H1 (cell line): ENCODE measurements around the gene AHNAK2. TPM values are rescaled to one million over a fixed set of nuclear protein-coding genes. Genes with fewer than 3 reads are reported as not detected.

Experiments
- CTCF ChIA-PET: fragments of 300-600 bp; sonication (Branson Sonifier 250); formaldehyde crosslinking; loops from one replicate; lab custom pipeline; 2021; ENCODE audit not compliant: partially characterized antibody; lab: Charles Lee
- POLR2A ChIA-PET: fragments of 300-600 bp; sonication (Branson Sonifier 250); formaldehyde crosslinking; loops from one replicate; lab custom pipeline; 2021; ENCODE audit warnings: inconsistent platforms; ENCODE audit not compliant: partially characterized antibody; lab: Charles Lee
- DNase-seq, 2 experiments: peaks; one replicate each; pipeline versions ENCODE4 v3.0.0 to v3.0.0-alpha.2; 2010 to 2022; ENCODE audit warnings: low spot score in 2 of 2, low read depth in 1 of 2, mixed read lengths in 1 of 2
- FAIRE-seq: peaks from 2 replicates; lab custom pipeline; 2011; peaks lifted over from hg19 to GRCh38; lab: Jason Lieb, UNC
- H2AFZ ChIP-seq: 2 replicates; pipeline ENCODE4 v1.8.1; 2012; ENCODE audit warnings: low read length, inconsistent platforms
- H2AK5ac ChIP-seq: 2 replicates; pipeline ENCODE4 v1.6.1; 2013; ENCODE audit warnings: low read depth, low read length
- H2BK120ac ChIP-seq: replicated peaks from 2 replicates; pipeline ENCODE3; 2013; ENCODE audit warnings: low read depth, low read length, inconsistent platforms
- H2BK12ac ChIP-seq: 2 replicates; pipeline ENCODE4 v1.6.1; 2013; ENCODE audit warnings: low read depth, low read length
- H2BK15ac ChIP-seq: 2 replicates; pipeline ENCODE4 v1.6.1; 2013; ENCODE audit warnings: low read length
- H2BK20ac ChIP-seq: 2 replicates; pipeline ENCODE4 v1.6.1; 2013; ENCODE audit warnings: low read length
- H2BK5ac ChIP-seq: 2 replicates; pipeline ENCODE4 v1.6.1; 2013; ENCODE audit warnings: low read depth, low read length
- H3K14ac ChIP-seq: 2 replicates; pipeline ENCODE4 v1.6.1; 2013; ENCODE audit warnings: inconsistent platforms; ENCODE audit not compliant: insufficient read length
- H3K18ac ChIP-seq: 2 replicates; pipeline ENCODE4 v1.6.1; 2013; ENCODE audit warnings: low read length; ENCODE audit errors: extremely low read depth
- H3K23ac ChIP-seq: 2 replicates; pipeline ENCODE4 v1.6.1; 2013; ENCODE audit warnings: inconsistent platforms; ENCODE audit not compliant: insufficient read length
- H3K23me2 ChIP-seq: 2 replicates; pipeline ENCODE4 v1.6.1; 2013; ENCODE audit warnings: low read depth, low read length
- H3K27ac ChIP-seq: 2 replicates; pipeline ENCODE4 v1.6.1; 2011; ENCODE audit warnings: low read depth, low read length, inconsistent platforms
- H3K27me3 ChIP-seq, 4 experiments: replicated peaks in 1 of 4; 1 replicate in 1 of 4; 2 replicates in 3 of 4; pipeline versions ENCODE4 v1.6.1 to v1.8.1; 2011 to 2013; ENCODE audit warnings: low read length in 3 of 4, mild to moderate bottlenecking in 3 of 4, inconsistent platforms in 2 of 4, mixed read lengths in 2 of 4, moderate library complexity in 1 of 4; ENCODE audit not compliant: control insufficient read depth in 3 of 4, insufficient read depth in 3 of 4; ENCODE audit errors: extremely low read depth in 1 of 4
- H3K36me3 ChIP-seq, 4 experiments: 2 replicates each; pipeline versions ENCODE4 v1.6.1 to v1.8.1; 2011 to 2013; ENCODE audit warnings: mild to moderate bottlenecking in 4 of 4, low read length in 3 of 4, moderate library complexity in 2 of 4, control low read depth in 1 of 4, inconsistent platforms in 1 of 4; ENCODE audit not compliant: insufficient read depth in 4 of 4, control insufficient read depth in 2 of 4
- H3K4ac ChIP-seq: replicated peaks from 2 replicates; pipeline ENCODE3; 2013; ENCODE audit warnings: low read length, low read depth, mixed read lengths, inconsistent platforms; ENCODE audit not compliant: insufficient read length
- H3K4me1 ChIP-seq, 4 experiments: replicated peaks in 1 of 4; 1 replicate in 1 of 4; 2 replicates in 3 of 4; pipeline versions ENCODE4 v1.6.1 to v1.8.1; 2011 to 2013; ENCODE audit warnings: low read length in 3 of 4, inconsistent platforms in 2 of 4, mixed read lengths in 1 of 4; ENCODE audit not compliant: insufficient read depth in 4 of 4, control insufficient read depth in 3 of 4
- H3K4me2 ChIP-seq, 2 experiments: 2 replicates each; pipeline versions ENCODE4 v1.6.1 to v1.8.1; 2011 to 2013; ENCODE audit warnings: low read depth in 2 of 2, low read length in 2 of 2, control low read depth in 1 of 2, inconsistent platforms in 1 of 2, mild to moderate bottlenecking in 1 of 2; ENCODE audit not compliant: insufficient read depth in 1 of 2
- H3K4me3 ChIP-seq, 4 experiments: fragments of 200-600, 300-600 bp in 1 of 4; sonication (generic), shearing (Covaris generic), sonication (Bioruptor Twin) in 1 of 4; 2 replicates each; pipeline versions ENCODE4 v1.5.1 to v1.8.1; 2011 to 2016; ENCODE audit warnings: low read length in 4 of 4, low read depth in 3 of 4, control low read depth in 2 of 4, inconsistent platforms in 2 of 4, mild to moderate bottlenecking in 2 of 4, mixed read lengths in 1 of 4, moderate library complexity in 1 of 4; ENCODE audit not compliant: insufficient read depth in 2 of 4; ENCODE audit errors: extremely low read depth in 1 of 4
- H3K56ac ChIP-seq: replicated peaks from 2 replicates; pipeline ENCODE3; 2013; ENCODE audit warnings: low read depth, mild to moderate bottlenecking, mixed read lengths, low read length, inconsistent platforms; ENCODE audit not compliant: insufficient read length
- H3K79me1 ChIP-seq: 2 replicates; pipeline ENCODE4 v1.6.1; 2013; ENCODE audit warnings: low read depth, low read length, control low read depth
- H3K79me2 ChIP-seq, 2 experiments: 2 replicates each; pipeline versions ENCODE4 v1.6.1 to v1.8.1; 2012 to 2013; ENCODE audit warnings: low read length in 2 of 2, mild to moderate bottlenecking in 2 of 2, inconsistent platforms in 1 of 2; ENCODE audit not compliant: insufficient read depth in 2 of 2, control insufficient read depth in 1 of 2
- H3K9ac ChIP-seq, 4 experiments: replicated peaks in 1 of 4; 1 replicate in 1 of 4; 2 replicates in 3 of 4; pipeline versions ENCODE4 v1.6.1 to v1.8.1; 2011 to 2013; ENCODE audit warnings: low read depth in 3 of 4, low read length in 3 of 4, control low read depth in 2 of 4, mild to moderate bottlenecking in 2 of 4, moderate library complexity in 2 of 4, inconsistent platforms in 1 of 4; ENCODE audit errors: extremely low read depth in 1 of 4
- H3K9me3 ChIP-seq, 2 experiments: 2 replicates each; pipeline versions ENCODE4 v1.6.1 to v1.8.1; 2012 to 2013; ENCODE audit warnings: mild to moderate bottlenecking in 2 of 2, moderate library complexity in 2 of 2, control low read depth in 1 of 2, inconsistent platforms in 1 of 2, low read depth in 1 of 2, low read length in 1 of 2, mixed read lengths in 1 of 2; ENCODE audit not compliant: insufficient read depth in 2 of 2
- H4K20me1 ChIP-seq, 2 experiments: replicated peaks in 1 of 2; 2 replicates each; pipeline versions ENCODE3 to v1.8.1; 2011 to 2013; ENCODE audit warnings: inconsistent platforms in 2 of 2, low read length in 2 of 2, mild to moderate bottlenecking in 1 of 2; ENCODE audit not compliant: insufficient read depth in 2 of 2, control insufficient read depth in 1 of 2
- H4K5ac ChIP-seq: 2 replicates; pipeline ENCODE4 v1.6.1; 2013; ENCODE audit warnings: low read length, low read depth, mixed read lengths, inconsistent platforms; ENCODE audit not compliant: insufficient read length
- H4K8ac ChIP-seq: 2 replicates; pipeline ENCODE4 v1.8.0; 2013; ENCODE audit warnings: mild to moderate bottlenecking, moderate library complexity, low read length, inconsistent platforms; ENCODE audit not compliant: insufficient read depth; ENCODE audit errors: extremely low read depth
- H4K91ac ChIP-seq: replicated peaks from 2 replicates; pipeline ENCODE3; 2013; ENCODE audit warnings: low read length, mixed read lengths, inconsistent platforms; ENCODE audit not compliant: insufficient read length
- ASH2L ChIP-seq: fragments of 200-600, 300-600 bp; sonication (generic); IDR thresholded peaks from one replicate; pipeline ENCODE4 v1.7.1; 2017; ENCODE audit warnings: low read length
- BACH1 ChIP-seq: IDR thresholded peaks from 2 replicates; pipeline ENCODE4 v1.6.1; 2012; ENCODE audit warnings: low read length, improper control_type of control experiment
- BCL11A ChIP-seq, 2 experiments: IDR thresholded peaks; one replicate each; pipeline ENCODE4 v1.6.1; 2011; ENCODE audit warnings: low read depth in 2 of 2, low read length in 2 of 2, mild to moderate bottlenecking in 2 of 2
- CHD1 ChIP-seq: IDR thresholded peaks from 2 replicates; pipeline ENCODE4 v1.6.1; 2012; ENCODE audit warnings: low read depth, low read length, improper control_type of control experiment
- CHD2 ChIP-seq: IDR thresholded peaks from 2 replicates; pipeline ENCODE4 v1.6.1; 2012; ENCODE audit warnings: low read length, improper control_type of control experiment
- KDM4A ChIP-seq: IDR thresholded peaks from one replicate; pipeline ENCODE4 v1.7.1; 2012; ENCODE audit warnings: low read depth, mild to moderate bottlenecking, moderate library complexity, low read length, inconsistent platforms; ENCODE audit not compliant: severe bottlenecking
- KDM5A ChIP-seq: fragments of 200-600 bp; IDR thresholded peaks from 2 replicates; pipeline ENCODE4 v1.7.1; 2012; ENCODE audit warnings: mild to moderate bottlenecking, low read length, inconsistent platforms, mixed read lengths
- MAFK ChIP-seq: IDR thresholded peaks from 2 replicates; pipeline ENCODE4 v1.6.1; 2012; ENCODE audit warnings: low read depth, mild to moderate bottlenecking, improper control_type of control experiment, low read length
- RAD21 ChIP-seq, 2 experiments: IDR thresholded peaks in 1 of 2; conservative IDR thresholded peaks in 1 of 2; 2 replicates each; pipeline ENCODE4 v1.6.1; 2011; ENCODE audit warnings: low read depth in 2 of 2, low read length in 2 of 2, improper control_type of control experiment in 1 of 2, inconsistent platforms in 1 of 2, mild to moderate bottlenecking in 1 of 2, moderate library complexity in 1 of 2
- RBBP5 ChIP-seq: IDR thresholded peaks from 2 replicates; pipeline ENCODE4 v1.7.1; 2012; ENCODE audit warnings: low read depth, mild to moderate bottlenecking, inconsistent platforms, low read length, moderate library complexity, borderline replicate concordance
- SIRT6 ChIP-seq: IDR thresholded peaks from one replicate; pipeline ENCODE4 v1.7.1; 2012; ENCODE audit warnings: low read length, inconsistent platforms
- SRF ChIP-seq: IDR thresholded peaks from 2 replicates; pipeline ENCODE4 v1.6.1; 2011; ENCODE audit warnings: mild to moderate bottlenecking, low read depth, low read length, moderate library complexity
- YY1 ChIP-seq: IDR thresholded peaks from 2 replicates; pipeline ENCODE4 v1.6.1; 2011; ENCODE audit warnings: low read depth, mild to moderate bottlenecking, low read length
- WGBS, 2 experiments: shearing (Covaris generic) in 1 of 2; methylation state at CpG; one replicate each; pipeline versions ENCODE4 v1.1.6 to v1.1.7; 2013 to 2015; ENCODE audit warnings: low lambda C conversion rate in 2 of 2, mixed read lengths in 2 of 2, inconsistent platforms in 1 of 2, low coverage in 1 of 2, missing lambda C conversion rate in 1 of 2; ENCODE audit not compliant: insufficient replicate concordance in 2 of 2, insufficient coverage in 1 of 2, insufficient read length in 1 of 2; ENCODE audit errors: extremely low coverage in 1 of 2, missing lambda C conversion rate in 1 of 2; 5-methylcytosine and 5-hydroxymethylcytosine counted together
- polyA plus RNA-seq, 7 experiments: library from polyadenylated mRNA; depleted of rRNA in 3 of 7; stranded (reverse) in 5 of 7; unstranded in 2 of 7; fragments of >200 nt in 5 of 7; fragments of 200-250 nt in 2 of 7; gene quantifications; 1 replicate in 5 of 7; 2 replicates in 1 of 7; 4 replicates in 1 of 7; pipeline versions ENCODE4 v1.2.1 to v1.2.3, GENCODE V29; 2011 to 2013; ENCODE audit warnings: missing spikeins in 2 of 7, mixed read lengths in 2 of 7
- total RNA-seq: library from RNA; stranded (reverse); fragmentation: NEBNext Ultra II Directional; extraction: Animal tissue kit (Norgen Biotek cat#: 25700); gene quantifications from 2 replicates; pipeline ENCODE4 v1.2.1, GENCODE V29; 2021
- TF ChIP-seq, protein P1 (sequence below): IDR thresholded peaks from 2 replicates; pipeline ENCODE4 v1.6.1; 2011; ENCODE audit warnings: low read length, improper control_type of control experiment

AHNAK2 gene
- total and polyA plus RNA-seq, 2 of the 8 experiments (the other 6 are each of a cell fraction or from before 2014, with no cell fraction given), result 0.95 to 2.0 TPM

DNA sequence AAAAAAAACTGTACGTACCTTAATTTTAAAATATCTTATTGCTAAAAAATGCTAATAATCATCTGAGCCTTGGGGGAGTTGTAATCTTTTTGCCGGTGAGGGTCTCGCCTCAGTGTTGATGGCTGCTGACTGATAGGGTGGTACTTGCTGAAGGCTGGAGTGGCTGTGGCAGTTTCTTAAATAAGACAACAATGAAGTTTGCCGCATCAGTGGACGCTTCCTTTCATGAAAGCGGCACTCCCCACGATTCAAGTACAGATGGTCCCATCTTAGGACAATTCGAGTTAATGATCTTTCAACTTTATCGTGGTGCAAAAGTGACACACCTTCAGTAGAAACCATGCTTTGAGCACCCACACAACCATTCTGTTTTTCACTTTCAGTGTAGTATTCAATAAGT, 61.1 kb downstream of the AHNAK2 start:
- no peak overlapping the region for H3K18ac ChIP-seq
- H3K27ac ChIP-seq, result no peak overlapping the region
- no peak overlapping the region for H4K5ac ChIP-seq
- WGBS, 2 experiments, result 90% methylated on average over 9 of the region's 9 CpGs; no CpG with 5 or more reads in 1 of the 2 experiments
- DNase-seq (no peak), FAIRE-seq (no peak)
- H3K36me3 ChIP-seq, result no peaks in the 10 kb centered on the region
- no peaks in the 10 kb centered on the region for H3K4me1 ChIP-seq
- H2BK20ac ChIP-seq, result no peak overlapping the region
- H3K14ac ChIP-seq, result no peak overlapping the region
- ChIA-PET CTCF (interaction anchor here (0.8 to 1.4 kb wide), 4 partner anchors 19 to 147 kb away, joined by 3 to 5 read pairs (median 3); no protein-coding TSS in a partner anchor), POLR2A (interaction anchor here (1.0 to 2.3 kb wide), 2 partner anchors 10 to 22 kb away, joined by 3 to 6 read pairs; no protein-coding TSS in a partner anchor)
- H3K27me3 ChIP-seq, result no peaks in the 10 kb centered on the region
- no peak overlapping the region for H3K9ac ChIP-seq
- no peak overlapping the region for H2AFZ ChIP-seq
- H4K20me1 ChIP-seq, result no peaks in the 10 kb centered on the region
- peaks cover 0 to 3% of the 10 kb centered on the region in 2 experiments; a peak in 1 of 4 replicates for H3K9me3 ChIP-seq
- H2BK15ac ChIP-seq, result no peak overlapping the region
- H3K4me3 ChIP-seq, result no peak overlapping the region
- no peaks in the 10 kb centered on the region for H3K23me2 ChIP-seq
- no peak overlapping the region for H2AK5ac ChIP-seq
- H3K79me2 ChIP-seq, result no peaks in the 10 kb centered on the region
- H3K23ac ChIP-seq, result no peak overlapping the region
- no peaks in the 10 kb centered on the region for H3K79me1 ChIP-seq
- H2BK12ac ChIP-seq, result no peak overlapping the region
- no peak overlapping the region for H2BK5ac ChIP-seq
- H3K56ac ChIP-seq, result no peak overlapping the region
- no peak overlapping the region for H3K4me2 ChIP-seq
- H3K4ac ChIP-seq, result no peak overlapping the region
- H2BK120ac ChIP-seq, result no peak overlapping the region
- H4K8ac ChIP-seq, result no peak overlapping the region
- H4K91ac ChIP-seq, result no peak overlapping the region
- TF ChIP-seq RBBP5 (no peak), KDM5A (no peak), CHD1 (no peak), CHD2 (no peak), BACH1 (no peak), MAFK (no peak), SRF (no peak), SIRT6 (no peak), BCL11A (IDR thresholded peaks at IDR 0.05; ENCODE audit: low read depth in 2 of 2, low read length in 2 of 2) (no peak), KDM4A (no peak), RAD21 (IDR thresholded peaks at IDR 0.05 in 1 of 2, conservative IDR thresholded peaks at IDR 0.05 in 1 of 2; ENCODE audit: low read depth in 2 of 2, low read length in 2 of 2) (no peak), YY1 (no peak), ASH2L (no peak)
- TF ChIP-seq, protein P1, sequence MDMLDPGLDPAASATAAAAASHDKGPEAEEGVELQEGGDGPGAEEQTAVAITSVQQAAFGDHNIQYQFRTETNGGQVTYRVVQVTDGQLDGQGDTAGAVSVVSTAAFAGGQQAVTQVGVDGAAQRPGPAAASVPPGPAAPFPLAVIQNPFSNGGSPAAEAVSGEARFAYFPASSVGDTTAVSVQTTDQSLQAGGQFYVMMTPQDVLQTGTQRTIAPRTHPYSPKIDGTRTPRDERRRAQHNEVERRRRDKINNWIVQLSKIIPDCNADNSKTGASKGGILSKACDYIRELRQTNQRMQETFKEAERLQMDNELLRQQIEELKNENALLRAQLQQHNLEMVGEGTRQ, result no peak
